NB4 (cell line): ENCODE results near the gene CCDC9B.

Experiments used
- DNase-seq: peaks from one replicate; pipeline ENCODE4 v3.0.0; 2010; ENCODE audit warnings: low read depth
- H3K4me3 ChIP-seq: one replicate; pipeline ENCODE4 v1.5.1; 2011; ENCODE audit warnings: mild to moderate bottlenecking, low read depth, low read length, moderate library complexity
- MYC ChIP-seq: IDR thresholded peaks from 2 replicates; pipeline ENCODE4 v1.6.1; 2011; ENCODE audit warnings: low read depth, low read length
- POLR2A ChIP-seq: IDR thresholded peaks from 2 replicates; pipeline ENCODE4 v1.6.1; 2011; ENCODE audit warnings: mild to moderate bottlenecking; ENCODE audit not compliant: insufficient read length; ENCODE audit errors: extremely low read depth
- TF ChIP-seq, protein P1 (sequence below): IDR thresholded peaks from one replicate; pipeline ENCODE4 v1.5.1; 2012; ENCODE audit warnings: low read depth, low read length
- TF ChIP-seq, protein P2 (sequence below): IDR thresholded peaks from 2 replicates; pipeline ENCODE4 v1.6.1; 2011; ENCODE audit warnings: low read depth, low read length

CCDC9B gene

DNA sequence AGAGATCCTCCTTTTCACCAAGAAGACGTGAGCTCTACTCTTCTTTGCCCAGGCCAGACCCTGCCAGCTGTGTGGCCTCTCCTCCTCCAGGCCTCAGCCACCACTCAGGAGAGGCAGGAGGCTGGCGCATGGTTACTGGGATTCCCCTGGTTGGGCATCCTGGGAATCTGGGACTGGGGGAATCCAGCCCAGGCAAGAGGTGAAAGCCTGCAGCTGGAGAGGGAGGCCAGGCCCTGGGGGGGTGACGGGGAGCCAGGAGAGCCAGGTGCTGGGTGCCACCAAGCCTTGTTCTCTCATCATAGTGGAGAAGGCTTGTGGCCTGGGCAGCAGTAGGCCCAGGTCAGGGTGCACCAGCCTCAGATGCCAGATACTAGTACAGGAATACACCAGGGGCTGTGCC lies 6.2 kb downstream of the CCDC9B start:
- no peak for TF ChIP-seq MYC
- no peak for TF ChIP-seq POLR2A
- TF ChIP-seq, protein P1, sequence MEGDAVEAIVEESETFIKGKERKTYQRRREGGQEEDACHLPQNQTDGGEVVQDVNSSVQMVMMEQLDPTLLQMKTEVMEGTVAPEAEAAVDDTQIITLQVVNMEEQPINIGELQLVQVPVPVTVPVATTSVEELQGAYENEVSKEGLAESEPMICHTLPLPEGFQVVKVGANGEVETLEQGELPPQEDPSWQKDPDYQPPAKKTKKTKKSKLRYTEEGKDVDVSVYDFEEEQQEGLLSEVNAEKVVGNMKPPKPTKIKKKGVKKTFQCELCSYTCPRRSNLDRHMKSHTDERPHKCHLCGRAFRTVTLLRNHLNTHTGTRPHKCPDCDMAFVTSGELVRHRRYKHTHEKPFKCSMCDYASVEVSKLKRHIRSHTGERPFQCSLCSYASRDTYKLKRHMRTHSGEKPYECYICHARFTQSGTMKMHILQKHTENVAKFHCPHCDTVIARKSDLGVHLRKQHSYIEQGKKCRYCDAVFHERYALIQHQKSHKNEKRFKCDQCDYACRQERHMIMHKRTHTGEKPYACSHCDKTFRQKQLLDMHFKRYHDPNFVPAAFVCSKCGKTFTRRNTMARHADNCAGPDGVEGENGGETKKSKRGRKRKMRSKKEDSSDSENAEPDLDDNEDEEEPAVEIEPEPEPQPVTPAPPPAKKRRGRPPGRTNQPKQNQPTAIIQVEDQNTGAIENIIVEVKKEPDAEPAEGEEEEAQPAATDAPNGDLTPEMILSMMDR, result no peak
- TF ChIP-seq, protein P2, sequence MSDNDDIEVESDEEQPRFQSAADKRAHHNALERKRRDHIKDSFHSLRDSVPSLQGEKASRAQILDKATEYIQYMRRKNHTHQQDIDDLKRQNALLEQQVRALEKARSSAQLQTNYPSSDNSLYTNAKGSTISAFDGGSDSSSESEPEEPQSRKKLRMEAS, result no peak
- DNase-seq, result no peak
- peak overlapping the region; percentile 7 for H3K4me3 ChIP-seq

DNA sequence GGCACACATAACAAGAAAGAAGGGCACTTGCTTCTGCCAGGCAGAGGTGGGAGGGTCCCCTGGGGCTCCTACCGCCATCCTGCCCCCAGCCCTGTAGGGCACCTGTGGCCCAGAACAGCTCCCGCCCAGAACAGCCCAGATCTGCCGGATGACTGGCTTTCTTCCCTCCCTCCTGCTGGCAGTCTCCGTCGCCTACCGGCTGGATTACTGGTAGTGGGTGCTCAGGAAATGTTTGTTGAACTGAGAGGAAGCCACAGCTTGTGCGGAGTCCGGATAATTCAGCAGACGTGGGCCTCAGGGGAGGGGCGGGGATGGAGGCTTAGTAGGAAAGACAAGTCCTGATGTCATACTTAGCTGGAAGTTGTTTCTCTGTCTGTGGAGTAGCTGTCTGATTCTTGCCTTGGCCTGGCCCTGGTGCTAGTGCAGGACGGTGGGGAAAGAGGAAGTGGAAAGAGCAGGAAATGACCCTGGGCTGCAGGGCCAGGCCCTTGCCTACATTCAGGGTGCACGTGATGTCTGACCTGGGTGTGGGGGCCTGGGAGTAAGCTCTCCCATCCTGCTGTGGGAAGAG lies 6.7 kb downstream of the CCDC9B start:
- TF ChIP-seq, protein P1, result no peak
- peak; percentile 33 for TF ChIP-seq POLR2A
- TF ChIP-seq MYC, result peak; percentile 80
- TF ChIP-seq, protein P2, result peak; percentile 88; the same call in 1 of the 2 replicates
- H3K4me3 ChIP-seq, result peak overlapping the region; percentile 44
- DNase-seq, result peak; percentile 95

DNA sequence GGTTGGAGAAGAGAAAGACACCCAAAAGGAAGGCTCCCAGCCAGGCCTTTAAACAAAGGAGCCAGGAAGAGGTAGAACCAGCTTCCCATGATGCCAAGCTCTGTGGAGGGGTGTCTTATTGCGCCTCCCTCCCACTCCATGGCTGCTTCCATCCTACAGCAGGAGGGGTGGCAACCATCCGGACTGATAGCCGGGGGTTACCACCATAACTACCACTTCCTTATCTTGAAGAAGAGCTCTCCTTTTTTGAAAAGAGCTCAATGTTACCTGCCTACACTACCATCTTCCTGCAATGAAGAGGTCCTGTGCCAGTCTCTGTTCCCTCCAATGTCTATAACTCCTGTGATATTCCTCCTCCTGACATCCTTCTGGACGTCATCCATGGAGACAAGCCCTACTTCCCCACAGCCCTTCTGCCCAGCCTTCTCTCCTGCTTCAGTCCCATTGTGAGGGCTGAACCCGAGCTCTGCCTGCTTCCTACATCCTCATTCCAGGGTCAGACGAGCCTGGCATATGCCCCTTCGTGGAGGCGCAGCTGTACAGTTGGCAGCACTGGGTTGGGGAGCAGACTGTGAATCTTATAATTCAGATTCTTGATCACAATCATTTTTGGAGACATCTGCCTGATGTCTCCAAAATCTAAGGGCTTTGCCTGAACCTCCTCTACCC lies 8.5 kb downstream of the CCDC9B start:
- no peak for TF ChIP-seq MYC
- TF ChIP-seq, protein P2, result no peak
- no peak for TF ChIP-seq POLR2A
- TF ChIP-seq, protein P1, result no peak
- DNase-seq, result no peak
- no peak overlapping the region for H3K4me3 ChIP-seq

DNA sequence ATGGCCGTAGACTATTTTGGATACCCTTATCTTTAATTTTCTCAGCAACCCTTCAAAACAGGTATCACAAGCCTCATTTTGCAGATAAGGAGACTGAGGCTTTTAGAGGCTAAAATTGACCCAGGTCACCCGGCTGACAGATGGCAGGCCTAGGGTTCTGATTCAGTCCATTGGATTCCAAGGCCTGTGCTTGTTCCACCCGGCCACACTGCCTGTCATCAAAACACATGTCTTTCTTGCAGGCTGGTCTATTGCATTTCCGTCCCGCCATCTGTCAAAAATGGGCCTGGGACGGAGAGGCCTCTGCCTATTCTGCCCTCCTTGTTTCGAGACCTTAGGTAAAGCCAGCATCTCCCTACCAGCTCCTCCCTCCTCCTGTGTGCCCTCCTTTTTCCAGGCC lies 9.1 kb downstream of the CCDC9B start:
- no peak overlapping the region for H3K4me3 ChIP-seq
- no peak for DNase-seq
- TF ChIP-seq POLR2A (no peak), MYC (no peak)
- TF ChIP-seq, protein P1, result no peak
- TF ChIP-seq, protein P2, result no peak

DNA sequence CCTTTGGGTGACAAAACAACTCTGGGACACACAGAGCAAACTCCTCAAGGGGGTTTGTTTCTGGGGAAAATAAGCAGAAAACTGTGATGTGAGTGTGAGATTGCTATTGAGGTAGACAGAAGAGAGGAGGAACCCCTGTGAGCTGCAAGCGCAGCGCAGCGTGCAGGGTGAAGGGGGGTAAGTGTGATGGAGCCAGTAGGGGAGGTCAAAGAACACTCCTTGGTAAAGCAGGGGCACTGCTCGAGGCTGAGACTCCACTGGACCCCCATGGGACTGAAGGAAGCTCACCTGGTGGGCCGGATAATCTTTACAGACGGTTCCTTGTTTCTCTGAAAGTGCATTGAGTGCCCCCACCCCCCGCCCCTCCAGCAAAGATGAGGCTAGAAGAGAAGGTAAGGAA lies 9.7 kb downstream of the CCDC9B start:
- no peak overlapping the region for H3K4me3 ChIP-seq
- DNase-seq, result no peak
- no peak for TF ChIP-seq MYC
- no peak for TF ChIP-seq POLR2A
- TF ChIP-seq, protein P2, result no peak
- TF ChIP-seq, protein P1, result no peak

DNA sequence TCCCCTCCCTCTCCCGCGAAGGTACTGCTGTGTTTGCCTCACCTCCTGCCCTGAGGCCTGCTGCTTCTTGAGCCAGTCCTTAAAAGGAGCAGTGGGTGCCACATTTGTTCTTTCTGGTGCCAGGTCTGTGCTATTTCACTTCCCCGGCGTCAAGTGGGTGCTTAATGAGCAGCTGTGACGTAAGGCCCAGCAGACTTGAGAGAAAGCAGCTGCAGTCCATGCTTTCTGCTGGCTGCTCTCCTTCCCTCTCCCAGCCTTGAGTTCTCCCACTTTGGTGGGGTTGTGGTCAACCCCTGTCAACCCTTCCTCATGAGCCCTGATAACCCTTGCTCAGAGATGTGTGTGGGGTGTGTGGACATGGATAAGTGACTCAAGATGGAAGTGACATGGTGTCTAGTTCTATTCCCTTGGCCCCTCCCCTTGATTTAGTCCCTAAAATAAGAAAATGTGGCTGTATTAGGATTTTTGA lies 10.3 kb downstream of the CCDC9B start:
- no peak for TF ChIP-seq POLR2A
- TF ChIP-seq, protein P1, result no peak
- TF ChIP-seq MYC, result no peak
- TF ChIP-seq, protein P2, result no peak
- no peak overlapping the region for H3K4me3 ChIP-seq
- DNase-seq, result peak; percentile 61
